Stimulated activated naive CD4-positive, alpha-beta T cell treated with Interleukin-2 at 50 U/mL for 16 hours (primary cell): ENCODE results near the gene TMEM126B.
"Not testable (repeated sequence)": the region's sequence is repeated elsewhere in the genome, so short reads cannot be mapped to it uniquely, and the experiment has no call there.

Experiments used
- DNase-seq: peaks from one replicate; lab custom pipeline; 2025; lab: John Stamatoyannopoulos, UW

TMEM126B gene

DNA sequence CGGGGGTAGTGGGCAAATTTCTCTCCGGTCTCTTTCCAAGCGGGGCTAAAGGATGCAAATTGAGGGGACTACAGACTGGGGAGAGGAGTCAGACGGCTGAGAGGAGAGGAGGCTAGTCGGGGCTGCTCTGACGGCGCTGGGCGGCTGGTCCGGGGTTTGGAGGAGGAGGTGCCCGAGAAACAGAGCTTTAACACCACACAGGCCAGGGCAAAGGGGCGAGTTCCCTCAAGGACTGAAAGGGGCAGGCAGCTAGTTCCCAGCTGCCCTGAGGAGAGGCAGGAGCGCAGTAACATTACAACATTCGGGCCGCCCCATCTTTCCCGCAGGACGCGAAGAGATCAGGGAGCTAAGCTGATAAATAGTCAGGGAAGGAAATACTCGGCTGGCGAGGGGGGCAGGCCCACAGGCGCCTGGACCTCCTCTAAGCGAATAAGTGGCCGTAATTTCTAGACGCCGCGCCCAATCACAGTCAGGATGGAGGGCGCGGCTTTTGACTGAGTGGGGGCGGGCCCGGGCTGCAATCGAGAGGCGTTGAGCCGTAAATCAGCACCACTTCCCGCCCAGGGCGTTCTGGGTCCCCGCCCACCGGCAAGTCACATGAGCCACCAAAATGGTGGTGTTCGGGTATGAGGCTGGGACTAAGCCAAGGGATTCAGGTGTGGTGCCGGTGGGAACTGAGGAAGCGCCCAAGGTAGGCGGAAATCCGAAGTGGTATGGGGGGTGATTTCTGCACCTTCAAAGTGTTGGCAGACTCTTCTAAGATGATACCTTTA lies at the start of gene TMEM126B:
Gene TMEM126B (plus strand): TSS at position 596 of the 773 bp plus-strand sequence. CDS start 15 bp downstream, at position 611.
- peak; percentile 97 for DNase-seq

DNA sequence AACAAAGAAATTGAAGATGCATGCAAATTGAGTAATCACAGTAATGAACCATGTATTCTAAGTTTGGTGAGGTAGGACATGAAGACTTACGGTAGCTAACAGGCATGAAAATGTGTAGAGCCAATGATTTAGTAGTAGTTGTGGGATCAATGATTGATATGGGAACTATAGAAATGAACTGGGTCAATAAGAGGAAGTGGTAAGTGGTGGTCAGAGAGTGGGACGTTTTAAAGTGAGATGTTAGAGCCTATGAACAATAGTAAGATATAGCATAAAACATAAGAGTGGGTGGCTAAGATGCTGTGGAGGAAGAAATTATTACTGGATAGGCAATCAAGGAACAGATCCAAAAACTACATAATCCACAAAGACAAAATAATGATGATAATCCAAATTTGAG lies 46.3 kb upstream of the TMEM126B start:
- no peak for DNase-seq

DNA sequence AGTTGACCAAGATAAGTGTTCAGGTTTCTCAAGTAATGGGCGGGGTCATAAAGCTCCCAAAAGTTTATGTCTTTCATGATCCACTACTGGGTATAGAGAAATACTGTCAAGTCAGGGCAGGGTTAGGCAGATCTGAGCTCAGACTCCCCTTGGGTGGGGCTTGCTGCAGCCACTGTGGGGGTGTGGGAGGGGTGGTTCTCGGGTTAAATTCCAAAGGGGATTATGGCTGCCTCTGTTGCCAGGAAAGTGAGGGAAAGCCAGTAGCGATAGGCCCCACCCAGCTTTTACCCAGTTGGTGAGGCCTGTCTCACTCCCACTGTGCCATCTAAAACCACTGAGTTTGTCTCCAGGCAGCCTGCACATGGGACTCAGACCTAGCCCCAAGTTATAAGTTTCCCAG lies 39.0 kb upstream of the TMEM126B start:
- DNase-seq = no peak

DNA sequence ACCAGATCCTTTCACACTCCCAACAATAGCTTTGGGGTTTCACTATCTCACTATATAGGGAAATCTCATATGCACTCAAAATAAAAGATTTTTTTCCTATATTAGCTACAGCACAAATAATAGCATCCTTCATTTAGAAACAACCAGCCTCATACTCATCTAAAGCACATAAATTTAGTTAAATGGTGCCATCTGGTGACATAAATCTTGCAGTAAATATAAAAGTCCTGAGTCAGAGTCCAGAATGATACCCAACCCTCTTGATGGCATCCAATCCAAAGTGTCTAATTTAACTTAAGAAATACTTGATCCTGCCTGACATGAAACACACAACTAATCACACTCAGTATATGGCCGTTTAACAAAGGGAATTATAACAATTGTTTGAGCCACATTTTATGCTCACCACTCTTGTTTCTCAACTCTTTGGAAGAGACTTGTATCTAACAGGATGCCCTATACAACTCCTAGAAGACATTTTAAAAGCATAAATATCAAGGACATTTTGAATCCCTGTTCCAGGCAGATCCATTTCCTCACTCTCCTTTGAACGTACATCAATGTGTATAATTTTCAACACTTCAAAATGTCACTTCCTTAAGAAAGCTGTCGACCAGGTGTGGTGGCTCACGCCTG lies 37.4 kb upstream of the TMEM126B start:
- DNase-seq = no peak

DNA sequence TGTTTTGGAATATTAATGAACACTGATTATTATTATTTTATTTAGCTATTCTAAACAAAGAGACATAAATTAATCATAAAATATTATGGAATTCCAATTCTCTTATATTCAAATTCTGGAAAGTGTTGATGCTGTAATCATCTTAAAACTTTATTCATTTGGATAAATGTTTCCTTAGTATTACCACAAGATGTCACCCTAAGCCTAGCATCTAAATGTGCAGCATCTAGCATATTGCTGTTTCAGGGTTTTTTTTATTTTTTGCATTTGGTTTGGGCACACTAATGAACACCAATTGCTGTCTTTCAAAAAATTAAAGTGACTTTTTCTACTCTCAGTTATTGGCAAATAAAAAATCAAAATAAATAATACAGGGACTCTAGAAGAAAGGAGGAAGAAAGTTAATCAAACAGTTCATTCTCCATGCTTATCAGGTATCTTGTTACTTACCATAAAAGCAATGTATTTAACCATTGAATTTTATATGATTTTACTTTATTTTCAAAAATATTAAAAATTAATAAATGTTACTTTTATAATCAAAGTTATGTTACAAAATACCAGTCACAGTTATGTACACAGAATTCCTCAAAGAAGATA lies 33.0 kb upstream of the TMEM126B start:
- DNase-seq = no peak

DNA sequence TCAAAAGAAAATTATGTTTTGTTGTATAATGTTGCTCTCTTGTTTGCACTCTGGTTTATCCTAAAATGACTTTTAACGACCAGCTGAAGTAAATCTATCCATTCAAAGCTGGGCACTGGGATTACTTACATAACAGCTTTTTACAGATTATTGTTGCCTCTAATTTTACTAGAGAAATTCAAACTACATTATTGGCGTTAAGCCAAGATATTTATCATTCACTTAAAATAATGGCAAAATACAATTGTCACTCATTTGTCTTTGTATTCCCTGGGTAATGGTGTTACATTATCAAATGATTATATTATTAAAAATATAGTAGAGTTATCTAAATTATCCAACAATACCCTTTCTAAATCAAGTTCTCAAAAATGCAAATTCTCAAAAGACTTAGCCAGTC lies 31.5 kb upstream of the TMEM126B start:
- DNase-seq = no peak

DNA sequence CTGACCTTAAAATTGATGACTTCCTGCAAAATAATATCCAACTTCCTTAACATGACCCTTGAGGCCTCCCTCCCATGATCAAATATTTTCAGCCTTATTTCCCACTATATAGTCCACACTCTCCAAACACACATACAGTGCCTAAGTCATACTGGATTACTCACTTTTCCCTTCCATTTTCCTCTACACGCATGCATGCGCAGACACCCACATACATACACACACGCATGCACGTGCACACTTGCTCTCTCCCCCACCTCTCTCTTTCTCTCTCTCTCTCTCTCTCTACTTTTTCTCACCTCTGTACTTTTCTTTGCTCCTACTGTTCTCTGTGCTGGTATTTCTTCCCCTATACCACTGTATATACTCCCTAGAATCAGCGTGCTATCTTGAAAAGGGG lies 29.3 kb upstream of the TMEM126B start:
- DNase-seq = no peak

DNA sequence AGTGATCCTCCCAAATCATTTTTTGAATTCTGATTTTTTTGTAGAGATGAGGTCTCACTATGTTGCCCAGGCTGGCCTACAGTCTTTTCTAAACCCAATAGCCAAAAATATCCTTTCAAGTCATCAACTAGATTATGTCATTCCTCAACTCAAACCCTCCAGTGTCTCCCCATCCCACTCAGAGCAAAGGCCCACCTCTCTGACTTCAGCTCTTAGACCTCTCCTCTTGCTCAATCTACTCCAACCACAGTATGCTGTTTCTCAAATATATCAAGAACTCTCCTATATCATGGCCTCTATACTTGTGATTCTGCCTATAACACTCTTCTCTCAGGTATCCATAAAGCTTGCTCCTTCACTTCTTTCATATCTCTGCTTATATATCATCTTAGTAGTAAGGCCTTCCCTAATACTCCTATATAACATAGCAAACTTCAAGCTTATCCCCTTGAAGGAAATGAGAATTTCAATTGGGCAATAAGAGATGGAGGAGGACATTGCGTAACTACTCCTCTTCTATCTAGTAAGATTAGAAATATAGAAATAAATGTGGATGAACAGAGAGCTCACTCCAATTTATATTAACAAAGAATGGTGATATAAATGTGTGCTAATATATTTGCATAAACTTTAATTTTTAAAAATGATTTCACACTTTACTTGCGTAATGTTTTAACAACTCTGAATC lies 25.7 kb upstream of the TMEM126B start:
- DNase-seq = no peak

DNA sequence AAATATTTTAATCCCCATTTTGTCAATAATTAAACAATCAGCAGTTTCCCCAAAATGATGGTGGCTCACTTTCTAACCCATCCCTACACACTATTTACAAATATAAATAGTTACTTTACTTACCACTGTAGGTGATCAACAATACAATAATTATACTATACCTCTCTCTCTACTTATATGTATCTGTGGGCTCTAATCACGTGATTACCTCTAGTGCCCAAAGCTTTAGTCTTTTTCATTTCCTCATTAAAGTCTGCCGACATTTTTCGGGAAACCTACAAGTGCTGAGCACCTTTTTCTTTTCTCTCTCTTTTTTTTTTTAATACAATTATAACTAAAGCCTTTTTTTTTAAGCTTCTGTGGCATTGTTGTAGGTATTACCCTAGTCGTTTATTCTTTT lies 25.2 kb upstream of the TMEM126B start:
- no peak for DNase-seq

DNA sequence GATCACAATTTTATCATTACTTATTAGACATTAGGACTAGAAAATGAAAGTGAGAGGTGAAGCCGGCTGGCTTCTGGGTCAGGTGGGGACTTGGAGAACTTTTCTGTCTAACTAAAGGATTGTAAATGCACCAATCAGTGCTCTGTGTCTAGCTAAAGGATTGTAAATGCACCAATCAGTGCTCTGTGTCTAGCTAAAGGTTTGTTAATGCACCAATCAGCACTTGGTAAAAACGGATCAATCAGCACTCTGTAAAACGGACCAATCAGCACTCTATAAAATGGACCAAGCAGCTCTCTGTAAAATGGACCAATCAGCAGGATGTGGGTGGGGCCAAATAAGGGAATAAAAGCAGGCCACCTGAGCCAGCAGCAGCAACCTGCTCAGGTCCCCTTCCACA lies 22.2 kb upstream of the TMEM126B start:
- DNase-seq = not testable (repeated sequence)

DNA sequence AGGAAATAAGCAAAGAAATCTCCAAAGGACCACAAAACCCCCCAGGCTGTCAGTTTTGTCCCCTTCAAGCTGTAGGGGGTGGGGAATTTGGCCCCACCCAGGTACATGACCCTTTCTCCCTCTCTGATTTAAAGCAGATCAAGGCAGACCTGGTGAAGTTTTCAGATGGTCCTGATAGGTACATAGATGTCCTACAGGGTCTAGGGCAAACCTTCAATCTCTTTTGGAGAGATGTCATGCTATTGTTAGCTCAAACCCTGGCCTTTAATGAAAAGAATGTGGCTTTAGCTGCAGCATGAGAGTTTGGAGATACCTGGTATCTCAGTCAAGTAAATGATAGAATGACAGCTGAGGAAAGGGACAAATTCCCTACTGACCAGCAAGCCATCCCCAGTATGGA lies 19.8 kb upstream of the TMEM126B start:
- not testable (repeated sequence) for DNase-seq

DNA sequence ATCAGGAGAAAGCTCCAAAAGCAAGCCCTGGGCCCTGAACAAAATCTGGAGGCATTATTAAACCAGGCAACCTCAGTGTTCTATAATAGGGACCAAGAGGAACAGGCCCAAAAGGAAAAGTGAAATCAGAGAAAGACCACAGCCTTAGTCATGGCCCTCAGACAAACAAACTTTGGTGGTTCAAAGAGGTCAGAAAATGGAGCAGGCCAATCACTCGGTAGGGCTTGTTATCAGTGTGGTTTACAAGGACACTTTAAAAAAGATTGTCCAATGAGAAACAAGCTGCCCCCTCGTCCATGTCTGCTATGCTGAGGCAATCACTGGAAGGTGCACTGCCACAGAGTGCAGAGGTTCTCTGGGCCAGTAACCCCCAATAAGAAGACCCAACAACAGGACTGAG lies 19.1 kb upstream of the TMEM126B start:
- DNase-seq = not testable (repeated sequence)

DNA sequence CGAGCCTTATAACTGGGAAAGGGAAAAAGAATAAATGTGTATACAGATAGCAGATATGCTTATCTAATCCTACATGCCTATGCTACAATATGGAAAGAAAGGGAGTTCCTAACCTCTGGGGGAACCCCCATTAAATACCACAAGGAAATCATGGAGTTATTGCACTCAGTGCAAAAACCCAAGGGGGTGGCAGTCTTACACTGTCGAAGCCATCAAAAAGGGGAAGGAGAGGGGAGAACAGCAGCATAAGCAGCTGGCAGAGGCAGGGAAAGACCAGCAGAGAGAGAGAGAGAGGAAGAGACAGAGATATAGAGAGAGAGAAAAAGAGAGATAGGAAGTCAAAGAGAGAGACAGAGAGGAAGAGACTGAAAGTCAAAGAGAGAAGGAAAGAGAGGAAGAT lies 16.8 kb upstream of the TMEM126B start:
- DNase-seq = not testable (repeated sequence)

DNA sequence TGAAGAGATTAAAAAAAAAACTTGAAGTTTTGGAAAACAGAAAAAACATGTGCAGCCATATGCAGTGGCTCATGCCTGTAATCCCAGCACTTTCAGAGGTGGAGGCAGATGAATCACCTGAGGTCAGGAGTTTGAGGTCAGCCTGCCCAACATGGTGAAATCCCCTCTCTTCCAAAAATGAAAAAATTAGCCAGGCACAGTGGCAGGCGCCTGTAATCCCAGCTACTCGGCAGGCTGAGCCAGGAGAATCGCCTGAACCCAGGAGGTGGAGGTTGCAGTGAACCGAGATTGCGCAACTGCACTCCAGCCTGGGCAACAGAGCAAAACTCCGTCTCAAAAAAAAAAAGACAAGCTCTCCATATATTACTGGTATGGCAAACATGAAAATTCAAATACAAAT lies 8.9 kb upstream of the TMEM126B start:
- DNase-seq = no peak

DNA sequence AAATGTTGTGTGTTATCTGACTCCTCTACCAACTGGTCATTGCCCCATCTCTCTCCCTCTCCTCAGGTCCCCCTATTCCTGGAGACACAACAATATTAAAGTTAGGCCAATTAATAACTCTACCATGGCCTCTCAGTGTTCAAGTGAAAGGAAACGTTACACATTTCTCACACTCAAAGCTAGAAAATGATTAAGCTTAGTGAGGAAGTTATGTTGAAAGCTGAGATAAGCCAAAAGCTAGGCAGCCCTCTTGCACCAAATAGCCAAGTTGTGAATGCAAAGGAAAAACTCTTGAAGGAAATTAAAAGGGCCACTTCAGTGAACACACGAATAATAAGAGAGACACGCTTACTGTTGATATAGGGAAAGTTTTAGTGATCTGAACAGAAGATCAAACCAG lies 8.1 kb upstream of the TMEM126B start:
- no peak for DNase-seq

DNA sequence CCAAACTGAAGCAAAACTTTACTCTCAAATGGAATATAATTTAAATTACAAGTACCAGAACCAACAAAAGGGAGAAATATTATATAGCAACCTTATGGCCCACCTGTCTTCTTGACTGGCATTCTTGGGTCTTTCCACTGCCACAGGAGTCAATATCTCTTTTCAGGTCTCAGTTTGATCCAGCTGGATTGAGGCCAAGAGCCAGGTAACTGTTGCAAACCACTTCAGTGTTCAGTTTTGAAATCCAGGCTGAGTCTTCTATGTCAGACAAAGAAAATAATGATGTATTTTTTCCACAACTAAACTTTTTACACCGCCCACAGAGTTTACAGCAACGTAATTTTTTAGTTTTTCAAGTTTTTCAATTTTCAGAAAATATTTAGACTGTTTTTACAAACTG lies 1.9 kb upstream of the TMEM126B start:
- DNase-seq = no peak

DNA sequence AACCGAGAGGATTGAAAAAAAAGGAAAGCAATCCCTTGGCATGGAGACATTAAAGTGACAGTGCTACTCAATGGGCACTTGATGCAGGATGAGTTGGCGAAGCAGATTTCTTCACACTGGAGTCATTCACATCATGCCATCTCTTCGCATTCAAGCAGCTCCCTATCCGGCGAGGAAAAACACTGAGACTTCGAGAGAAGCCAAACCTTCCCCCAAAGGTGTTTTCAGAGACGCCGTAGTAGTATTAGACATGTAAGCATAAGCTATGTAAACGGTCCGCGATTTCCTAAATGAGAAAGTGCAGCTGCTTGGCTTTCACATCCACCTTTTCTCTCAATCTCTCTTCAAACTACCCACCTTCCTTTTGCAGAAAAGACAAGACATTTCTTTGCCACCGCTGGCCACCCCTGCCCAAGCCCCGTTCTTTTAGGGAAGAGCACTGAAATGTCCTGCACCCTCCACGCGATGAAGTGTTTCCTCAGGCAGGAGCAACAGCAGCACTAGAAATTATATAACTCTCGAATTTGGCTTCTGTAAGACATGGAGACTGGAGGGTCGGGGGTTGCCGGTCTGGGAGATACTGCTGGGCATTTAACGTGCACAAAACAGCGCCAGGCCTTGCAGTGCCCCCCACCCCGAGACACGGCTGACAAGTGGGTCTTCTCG lies 928 bp upstream of the TMEM126B start, which contains the start of gene DLG2:
Gene DLG2 (minus strand): TSS at position 13 of the 666 bp plus-strand sequence.
- DNase-seq = no peak

DNA sequence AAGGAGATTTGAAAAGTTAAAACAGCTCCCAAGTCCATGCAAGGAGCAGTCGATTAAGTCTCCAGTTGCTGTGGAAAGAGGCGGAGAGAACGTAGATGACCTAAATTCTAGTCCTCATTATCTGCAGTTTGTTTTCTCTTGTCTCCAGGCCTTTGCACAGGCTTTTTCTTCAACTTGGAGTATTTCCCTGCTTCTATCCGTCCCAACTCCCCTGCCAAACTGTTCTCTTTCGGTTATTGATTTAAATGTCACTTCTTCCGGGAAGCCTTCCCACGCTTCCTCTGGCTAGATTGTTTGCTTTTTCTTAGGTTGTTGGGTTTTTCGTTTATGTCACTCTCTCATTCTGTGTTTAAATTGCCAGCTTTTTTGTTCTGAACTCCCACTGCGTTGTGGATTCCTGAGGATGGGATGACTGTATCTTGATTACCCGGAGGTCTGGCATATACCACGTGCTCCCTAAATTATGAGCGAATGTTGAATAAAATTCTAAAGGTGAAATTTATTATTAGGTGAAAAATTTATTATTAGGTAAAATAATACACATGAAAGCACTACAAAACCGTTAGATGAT lies 463 bp downstream of the TMEM126B start:
- DNase-seq = peak; percentile 19

DNA sequence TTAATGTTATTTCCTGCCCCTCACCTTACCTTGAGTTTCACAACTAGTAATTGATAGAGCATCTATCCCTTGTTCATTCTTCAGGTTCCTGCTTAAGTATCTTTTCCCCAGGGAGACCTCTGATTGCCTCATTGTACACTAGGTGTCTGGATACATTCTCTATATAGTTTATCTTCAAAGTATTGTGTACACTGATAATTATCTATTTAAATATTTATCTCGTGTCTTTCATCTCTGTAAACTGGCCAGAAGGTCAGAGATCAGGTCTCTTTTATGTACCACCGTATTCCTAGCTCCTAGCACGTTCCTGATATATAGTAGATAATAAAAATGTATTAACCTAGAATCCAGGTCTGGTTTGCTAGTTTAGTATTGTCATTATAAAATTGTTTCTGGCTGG lies 6.4 kb downstream of the TMEM126B start:
- DNase-seq = no peak

DNA sequence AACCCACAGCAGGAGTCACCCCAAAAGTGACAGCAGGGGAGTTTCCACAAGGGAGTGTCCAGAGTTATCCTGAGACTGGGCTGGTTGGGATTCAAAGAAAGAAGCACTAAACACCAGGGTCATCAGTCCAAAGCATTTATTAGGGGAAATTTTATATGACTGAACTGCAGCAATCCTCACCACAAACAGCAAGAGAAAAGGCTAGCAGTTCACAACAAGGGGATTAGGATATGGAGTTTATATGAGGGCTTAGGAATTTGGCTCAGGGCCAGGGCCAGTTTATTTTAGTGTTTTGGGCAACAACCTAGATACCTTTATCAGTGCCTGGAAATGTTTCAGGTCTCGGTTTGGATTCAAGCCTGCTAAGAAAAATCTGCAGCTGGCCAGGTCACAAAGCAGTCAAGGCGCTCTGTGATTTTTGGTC lies 14.8 kb downstream of the TMEM126B start:
- DNase-seq = no peak

DNA sequence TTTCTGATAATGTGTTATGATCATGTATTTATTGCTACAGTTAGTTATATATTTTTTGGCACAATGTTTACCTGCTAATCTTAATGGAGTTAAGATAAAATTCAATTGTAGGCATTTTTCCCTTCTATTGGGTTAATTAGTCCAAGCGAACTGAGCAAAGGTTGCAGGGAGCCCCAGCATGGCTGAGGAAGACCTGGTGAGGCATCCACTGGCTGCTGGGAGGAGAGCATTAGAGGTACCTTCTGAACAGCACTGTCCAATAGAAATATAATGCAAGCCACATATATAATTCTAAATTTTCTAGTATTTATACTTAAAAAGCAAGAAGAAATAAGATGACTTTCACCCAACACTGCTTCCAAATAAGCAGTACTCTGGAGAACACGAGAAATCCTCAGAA lies 18.7 kb downstream of the TMEM126B start:
- DNase-seq = no peak
